WTC11 (cell line): ENCODE measurements around the gene CPAMD8.

ENCODE experiments used
- CTCF ChIP-seq: fragments of 200-600 bp; IDR thresholded peaks from 2 replicates; pipeline ENCODE4 v1.8.0; 2022; ENCODE audit warnings: antibody characterized with exemption
- NR3C1 ChIP-seq: sonication (generic); formaldehyde crosslinking; conservative IDR thresholded peaks from 2 replicates; pipeline ENCODE4 v1.8.1; 2023; ENCODE audit warnings: low read depth, mild to moderate bottlenecking, missing genetic modification reagents
- SOX15 ChIP-seq: fragments of 250-450 bp; sonication (Bioruptor Pico); IDR thresholded peaks from 2 replicates; pipeline ENCODE4 v1.9.0; 2021; ENCODE audit warnings: mild to moderate bottlenecking

- TF ChIP-seq SOX15 (CRISPR knock-in tag) (no peak), CTCF (no peak), NR3C1 (no peak)
Observed at GRCh38 chr19:16976446-16976845, 50.2 kb downstream of the CPAMD8 start.
